Activated CD8-positive, alpha-beta T cell treated with anti-CD3 and anti-CD28 coated beads for 36 hours (primary cell): Measurements from ENCODE around the gene ARID3B. TPM values are rescaled to one million over a fixed set of nuclear protein-coding genes. Genes with fewer than 3 reads are reported as not detected.

Experiments
- ATAC-seq: fragments of 200-7000 bp; cut with Tn5 transposase; one replicate; pipeline ENCODE4 v1.10.0; 2021; ENCODE audit warnings: mild to moderate bottlenecking, moderate library complexity
- CTCF ChIA-PET: fragments of 350-600 bp; sonication (Branson Sonifier 250); formaldehyde crosslinking; loops from one replicate; lab custom pipeline; 2021; ENCODE audit warnings: antibody characterized with exemption; lab: Charles Lee
- POLR2A ChIA-PET: fragments of 350-600 bp; sonication (Branson Sonifier 250); formaldehyde crosslinking; loops from one replicate; lab custom pipeline; 2021; ENCODE audit warnings: antibody characterized with exemption; lab: Charles Lee
- DNase-seq: peaks from one replicate; pipeline ENCODE4 v3.0.0-alpha.2; 2020
- H3K27ac Mint-ChIP-seq: one replicate; pipeline ENCODE4 v1.8.0; 2021; ENCODE audit warnings: mild to moderate bottlenecking, mixed read lengths
- H3K27me3 Mint-ChIP-seq: one replicate; pipeline ENCODE4 v1.8.0; 2021; ENCODE audit warnings: mixed read lengths
- H3K36me3 Mint-ChIP-seq: one replicate; pipeline ENCODE4 v1.8.0; 2021; ENCODE audit warnings: low read depth, mixed read lengths
- H3K4me1 Mint-ChIP-seq: one replicate; pipeline ENCODE4 v1.8.0; 2021; ENCODE audit warnings: low read depth, mixed read lengths
- H3K4me3 Mint-ChIP-seq: one replicate; pipeline ENCODE4 v1.8.0; 2021; ENCODE audit warnings: mild to moderate bottlenecking, moderate library complexity, mixed read lengths
- H3K9me3 Mint-ChIP-seq: one replicate; pipeline ENCODE4 v1.8.0; 2021; ENCODE audit warnings: mixed read lengths
- intact Hi-C: fragments of 100-400 bp; cut with micrococcal nuclease; formaldehyde crosslinking; loops from one replicate; pipeline ENCODE4 v1.10.0; 2022
- total RNA-seq, 2 experiments: library from RNA; stranded (reverse); gene quantifications; one replicate each; pipeline ENCODE4 v1.2.3, GENCODE V29; 2021
- TF ChIP-seq, protein P1 (sequence below): fragments of 200-600 bp; IDR thresholded peaks from one replicate; pipeline ENCODE4 v1.8.0; 2022; ENCODE audit warnings: antibody characterized with exemption, mild to moderate bottlenecking

Gene ARID3B
- total RNA-seq, 2 experiments from 2014 or later = 35.2 to 36.2 TPM

DNA sequence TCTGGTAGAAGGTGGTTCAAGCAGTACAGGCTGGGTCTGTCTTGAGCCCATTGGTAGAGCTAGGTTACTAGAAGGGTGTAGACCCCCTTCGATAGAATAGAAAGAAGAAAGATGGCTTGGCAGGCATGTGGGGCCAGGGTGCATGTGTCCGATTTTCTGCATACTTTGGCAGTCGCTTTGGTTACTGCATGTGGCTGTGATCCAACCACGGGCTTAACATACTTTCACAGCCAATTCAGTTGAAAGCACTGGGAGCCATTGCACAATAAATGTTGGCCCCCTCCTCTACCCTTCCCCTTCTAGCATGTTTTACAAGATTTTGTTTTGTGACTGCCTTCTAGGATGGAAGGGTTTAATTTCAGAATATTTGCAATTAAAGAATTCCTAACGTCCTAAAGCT, 7.2 kb downstream of the ARID3B start:
- H3K27ac Mint-ChIP-seq = no peak overlapping the region
- no peaks in the 10 kb centered on the region for H3K9me3 Mint-ChIP-seq
- peaks cover 78% of the 10 kb centered on the region for H3K36me3 Mint-ChIP-seq
- ChIA-PET POLR2A (no interaction called here), CTCF (interaction anchor here (1.2 kb wide), 1 partner anchor 229 kb away, joined by 3 read pairs; no protein-coding TSS in a partner anchor)
- intact Hi-C loops = loop anchor here (5.0 kb wide), 1 partner anchor 234 kb away; the partner anchor contains the start of gene CSK
- TF ChIP-seq, protein P1, sequence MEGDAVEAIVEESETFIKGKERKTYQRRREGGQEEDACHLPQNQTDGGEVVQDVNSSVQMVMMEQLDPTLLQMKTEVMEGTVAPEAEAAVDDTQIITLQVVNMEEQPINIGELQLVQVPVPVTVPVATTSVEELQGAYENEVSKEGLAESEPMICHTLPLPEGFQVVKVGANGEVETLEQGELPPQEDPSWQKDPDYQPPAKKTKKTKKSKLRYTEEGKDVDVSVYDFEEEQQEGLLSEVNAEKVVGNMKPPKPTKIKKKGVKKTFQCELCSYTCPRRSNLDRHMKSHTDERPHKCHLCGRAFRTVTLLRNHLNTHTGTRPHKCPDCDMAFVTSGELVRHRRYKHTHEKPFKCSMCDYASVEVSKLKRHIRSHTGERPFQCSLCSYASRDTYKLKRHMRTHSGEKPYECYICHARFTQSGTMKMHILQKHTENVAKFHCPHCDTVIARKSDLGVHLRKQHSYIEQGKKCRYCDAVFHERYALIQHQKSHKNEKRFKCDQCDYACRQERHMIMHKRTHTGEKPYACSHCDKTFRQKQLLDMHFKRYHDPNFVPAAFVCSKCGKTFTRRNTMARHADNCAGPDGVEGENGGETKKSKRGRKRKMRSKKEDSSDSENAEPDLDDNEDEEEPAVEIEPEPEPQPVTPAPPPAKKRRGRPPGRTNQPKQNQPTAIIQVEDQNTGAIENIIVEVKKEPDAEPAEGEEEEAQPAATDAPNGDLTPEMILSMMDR = no peak
- H3K4me1 Mint-ChIP-seq = peaks cover 83% of the 10 kb centered on the region
- ATAC-seq (no peak), DNase-seq (no peak)
- H3K27me3 Mint-ChIP-seq = no peaks in the 10 kb centered on the region
- H3K4me3 Mint-ChIP-seq = no peak overlapping the region

DNA sequence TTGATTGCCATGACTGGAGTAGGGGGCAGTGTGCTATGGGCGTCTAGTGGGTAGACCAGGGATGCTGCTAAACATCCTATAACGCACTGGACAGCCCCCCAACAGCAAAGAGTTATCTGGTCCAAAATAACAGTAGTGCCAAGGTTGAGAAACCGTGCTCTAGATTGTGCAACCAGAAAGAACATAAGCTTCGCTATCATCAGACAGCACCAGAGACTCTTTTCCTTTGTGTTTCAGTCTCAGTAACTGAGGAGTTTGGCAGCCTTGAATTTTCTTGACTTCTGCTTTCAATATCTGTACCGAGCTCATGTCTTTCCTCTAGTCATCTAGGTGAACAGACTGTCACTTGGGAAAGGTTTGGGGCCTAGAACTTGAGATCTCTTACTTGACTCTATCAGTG, 8.8 kb downstream of the ARID3B start:
- H3K9me3 Mint-ChIP-seq = no peaks in the 10 kb centered on the region
- ATAC-seq (no peak), DNase-seq (no peak)
- H3K27me3 Mint-ChIP-seq = no peaks in the 10 kb centered on the region
- CTCF ChIA-PET = interaction anchor here (1.0 to 1.3 kb wide), 3 partner anchors 19 to 82 kb away, joined by 3 to 4 read pairs (median 3); no protein-coding TSS in a partner anchor
- H3K4me1 Mint-ChIP-seq = peaks cover 75% of the 10 kb centered on the region
- TF ChIP-seq, protein P1 = no peak
- intact Hi-C loops = loop anchor here (5.0 kb wide), 1 partner anchor 232 kb away; the partner anchor contains the start of gene CSK
- peaks cover 73% of the 10 kb centered on the region for H3K36me3 Mint-ChIP-seq
- H3K27ac Mint-ChIP-seq = no peak overlapping the region
- POLR2A ChIA-PET = no interaction called here
- H3K4me3 Mint-ChIP-seq = no peak overlapping the region

DNA sequence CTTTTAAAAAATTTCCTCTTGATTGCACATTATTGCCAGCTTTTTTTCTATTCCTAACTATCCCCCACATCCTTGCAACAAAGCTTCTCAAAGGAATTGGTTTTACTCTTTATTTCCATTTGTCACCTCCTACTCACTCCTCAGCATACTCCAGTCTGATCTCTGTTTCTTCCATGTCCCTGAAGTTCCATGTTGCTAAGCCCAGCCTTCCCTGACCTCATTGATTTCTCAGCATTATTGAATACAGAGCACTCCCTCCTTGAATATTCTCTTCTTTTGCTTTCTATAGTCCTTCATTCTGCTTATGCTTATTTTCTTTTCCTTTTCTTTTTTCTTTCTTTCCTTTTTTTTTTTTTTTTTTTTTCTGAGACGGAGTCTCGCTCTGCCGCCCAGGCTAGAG, 10.7 kb downstream of the ARID3B start:
- H3K4me1 Mint-ChIP-seq = peaks cover 64% of the 10 kb centered on the region
- H3K9me3 Mint-ChIP-seq = no peaks in the 10 kb centered on the region
- DNase-seq (no peak), ATAC-seq (no peak)
- H3K27ac Mint-ChIP-seq = peak overlapping the region; percentile 69
- TF ChIP-seq, protein P1 = no peak
- intact Hi-C loops = no loop called here
- peaks cover 61% of the 10 kb centered on the region for H3K36me3 Mint-ChIP-seq
- H3K4me3 Mint-ChIP-seq = no peak overlapping the region
- no peaks in the 10 kb centered on the region for H3K27me3 Mint-ChIP-seq
- POLR2A ChIA-PET = interaction anchor here (0.9 to 1.4 kb wide), 3 partner anchors 11 to 48 kb away, joined by 3 to 7 read pairs (median 4); partner anchors contain the start of gene ARID3B
- CTCF ChIA-PET = interaction anchor here (1.1 kb wide), 1 partner anchor 170 kb away, joined by 3 read pairs; no protein-coding TSS in a partner anchor

DNA sequence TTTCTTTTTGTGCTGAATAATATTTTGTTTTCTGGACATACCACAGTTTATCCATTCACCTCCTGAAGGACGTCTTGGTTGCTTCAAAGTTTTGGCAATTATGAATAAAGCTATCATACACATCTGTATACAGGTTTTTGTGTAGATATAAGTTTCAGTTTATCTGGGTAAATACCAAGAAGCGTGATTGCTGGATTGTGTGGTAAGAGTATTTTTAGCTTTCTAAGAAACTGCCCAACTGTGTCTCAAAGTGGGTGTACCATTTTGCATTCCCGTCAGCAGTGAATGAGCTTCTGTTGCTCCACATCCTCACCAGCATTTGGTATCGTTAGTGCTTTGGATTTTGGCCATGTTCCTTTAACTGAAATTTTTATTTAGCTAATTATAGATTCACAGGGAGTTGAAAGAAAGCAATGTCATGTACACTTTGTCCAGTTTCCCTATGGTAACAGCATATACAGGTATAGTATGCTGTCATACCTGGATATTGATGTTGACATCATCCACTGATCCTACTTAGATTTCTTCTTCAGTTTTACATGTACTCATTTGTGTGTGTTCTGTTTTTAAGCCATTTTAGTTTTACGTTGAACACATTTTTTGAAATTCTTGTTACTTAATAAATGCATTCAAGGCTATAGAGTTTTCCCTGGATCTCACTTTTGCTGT, 11.9 kb downstream of the ARID3B start:
- intact Hi-C loops = no loop called here
- ChIA-PET CTCF (interaction anchor here (1.2 to 1.4 kb wide), 3 partner anchors 10 to 68 kb away, joined by 3 to 5 read pairs (median 4); partner anchors contain the start of gene ARID3B), POLR2A (interaction anchor here (0.5 to 1.4 kb wide), 5 partner anchors 10 to 576 kb away, joined by 3 to 4 read pairs (median 3); no protein-coding TSS in a partner anchor)
- Mint-ChIP-seq H3K27me3 (no peaks in the 10 kb centered on the region), H3K36me3 (peaks cover 54% of the 10 kb centered on the region), H3K9me3 (no peaks in the 10 kb centered on the region), H3K27ac (peak overlapping the region; percentile 76), H3K4me1 (peaks cover 57% of the 10 kb centered on the region), H3K4me3 (peak overlapping the region; percentile 43)
- DNase-seq (peak; percentile 24), ATAC-seq (peak; percentile 72)
- TF ChIP-seq, protein P1 = no peak

DNA sequence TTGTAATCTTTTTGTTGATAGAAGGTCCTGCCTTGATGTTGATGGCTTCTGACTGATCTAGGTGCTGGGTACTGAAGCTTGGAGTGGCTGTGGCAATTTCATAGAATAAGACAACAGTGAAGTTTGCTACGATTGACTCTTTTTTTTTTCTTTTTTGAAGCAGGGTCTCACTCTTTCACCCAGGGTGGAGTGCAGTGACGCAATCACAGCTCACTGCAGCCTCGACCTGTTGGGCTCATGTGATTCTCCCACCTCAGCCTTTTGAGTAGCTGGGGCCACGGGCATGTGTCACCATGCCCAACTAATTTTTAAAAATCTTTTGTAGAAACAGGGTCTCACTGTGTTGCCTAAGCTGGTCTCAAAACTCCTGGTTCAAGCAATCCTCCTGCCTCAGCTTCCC, 14.2 kb downstream of the ARID3B start:
- Mint-ChIP-seq H3K27ac (no peak overlapping the region), H3K9me3 (no peaks in the 10 kb centered on the region), H3K4me3 (no peak overlapping the region), H3K4me1 (peaks cover 52% of the 10 kb centered on the region), H3K27me3 (no peaks in the 10 kb centered on the region), H3K36me3 (peaks cover 45% of the 10 kb centered on the region)
- no peak for DNase-seq
- TF ChIP-seq, protein P1 = no peak
- ChIA-PET CTCF (interaction anchor here (1.0 kb wide), 1 partner anchor 12 kb away, joined by 3 read pairs; no protein-coding TSS in a partner anchor), POLR2A (interaction anchor here (0.6 to 1.5 kb wide), 3 partner anchors 14 to 48 kb away, joined by 3 to 5 read pairs (median 3); partner anchors contain the start of gene ARID3B)
- no peak for ATAC-seq
- intact Hi-C loops = no loop called here
